SK-N-SH treated with all-trans-retinoic acid at 6 μM for 48 hours (cell line): ENCODE results near the gene CETN2.
"Not testable (repeated sequence)": the region's sequence is repeated elsewhere in the genome, so short reads cannot be mapped to it uniquely, and the experiment has no call there.

ENCODE experiments used
- BACH2 ChIP-seq: fragments of 250-450 bp; sonication (Bioruptor Pico); IDR thresholded peaks from 2 replicates; pipeline ENCODE4 v1.9.0; 2021; ENCODE audit warnings: mild to moderate bottlenecking, borderline replicate concordance
- CSDC2 ChIP-seq: fragments of 250-450 bp; sonication (Bioruptor Pico); IDR thresholded peaks from 2 replicates; pipeline ENCODE4 v1.5.0; 2020; ENCODE audit warnings: mild to moderate bottlenecking, moderate library complexity
- ESRRG ChIP-seq: fragments of 250-450 bp; sonication (Bioruptor Pico); IDR thresholded peaks from 2 replicates; pipeline ENCODE4 v1.6.1; 2021; ENCODE audit warnings: mild to moderate bottlenecking
- GLIS3 ChIP-seq: fragments of 250-450 bp; sonication (Bioruptor Pico); IDR thresholded peaks from 2 replicates; pipeline ENCODE4 v1.5.0; 2020; ENCODE audit warnings: mild to moderate bottlenecking, moderate library complexity
- ISL1 ChIP-seq: fragments of 250-450 bp; sonication (Bioruptor Pico); IDR thresholded peaks from 2 replicates; pipeline ENCODE4 v2.1.2; 2022; ENCODE audit warnings: mild to moderate bottlenecking, moderate library complexity
- PATZ1 ChIP-seq: fragments of 250-450 bp; sonication (Bioruptor Pico); IDR thresholded peaks from 2 replicates; pipeline ENCODE4 v1.8.0; 2020; ENCODE audit warnings: mild to moderate bottlenecking, moderate library complexity, borderline replicate concordance
- RARB ChIP-seq: fragments of 250-450 bp; sonication (Bioruptor Pico); IDR thresholded peaks from 2 replicates; pipeline ENCODE4 v1.8.0; 2021; ENCODE audit warnings: mild to moderate bottlenecking, moderate library complexity
- ZFP3 ChIP-seq: fragments of 250-450 bp; sonication (Bioruptor Pico); IDR thresholded peaks from 2 replicates; pipeline ENCODE4 v1.5.0; 2020; ENCODE audit warnings: mild to moderate bottlenecking, moderate library complexity
- ZFP30 ChIP-seq: fragments of 450-650 bp; formaldehyde crosslinking; IDR thresholded peaks from 2 replicates; pipeline ENCODE4 v1.5.0; 2022; ENCODE audit warnings: mild to moderate bottlenecking, moderate library complexity
- ZNF565 ChIP-seq: fragments of 450-650 bp; formaldehyde crosslinking; conservative IDR thresholded peaks from 2 replicates; pipeline ENCODE4 v1.5.0; 2020; ENCODE audit warnings: low read depth, mild to moderate bottlenecking, moderate library complexity
- ZNF8 ChIP-seq: fragments of 450-650 bp; formaldehyde crosslinking; IDR thresholded peaks from 2 replicates; pipeline ENCODE4 v1.5.0; 2020; ENCODE audit warnings: mild to moderate bottlenecking, moderate library complexity

GRCh38 chrX:152787062-152787461 lies 43.5 kb downstream of the CETN2 start:
- not testable (repeated sequence) for TF ChIP-seq BACH2 (CRISPR knock-in tag); ZNF8; ZFP3 (CRISPR knock-in tag); ZFP30 (CRISPR knock-in tag); GLIS3 (CRISPR knock-in tag); RARB; PATZ1 (CRISPR knock-in tag); ZNF565 (CRISPR knock-in tag); ESRRG (CRISPR knock-in tag); CSDC2 (CRISPR knock-in tag); ISL1
